Stimulated activated memory B cell treated with anti-CD40 and anti-IgM and Interleukin-4, amounts not matched to agents 10 μg/mL and 1 μg/mL and 100 μg/mL, for 72 hours (primary cell): Measurements from ENCODE around the gene BTBD8.

Experiments
- ATAC-seq: fragments of 150-1000 bp; cut with Tn5 transposase; 2 replicates; pipeline ENCODE4 v1.10.0; 2021
- H3K27ac Mint-ChIP-seq: one replicate; pipeline ENCODE4 v1.8.0; 2022; ENCODE audit warnings: mild to moderate bottlenecking, mixed read lengths
- H3K27me3 Mint-ChIP-seq: one replicate; pipeline ENCODE4 v1.8.0; 2022; ENCODE audit warnings: mixed read lengths
- H3K36me3 Mint-ChIP-seq: one replicate; pipeline ENCODE4 v1.8.0; 2022; ENCODE audit warnings: mixed read lengths
- H3K4me1 Mint-ChIP-seq: one replicate; pipeline ENCODE4 v1.8.0; 2022; ENCODE audit warnings: mixed read lengths
- H3K4me3 Mint-ChIP-seq: one replicate; pipeline ENCODE4 v1.8.0; 2022; ENCODE audit warnings: mild to moderate bottlenecking, moderate library complexity, mixed read lengths
- H3K9me3 Mint-ChIP-seq: one replicate; pipeline ENCODE4 v1.8.0; 2022; ENCODE audit warnings: mixed read lengths

BTBD8 gene

GRCh38 chr1:92203105-92203504 lies 123.0 kb downstream of the BTBD8 start:
- Mint-ChIP-seq H3K4me1 (no peaks in the 10 kb centered on the region), H3K4me3 (no peak overlapping the region), H3K36me3 (no peaks in the 10 kb centered on the region), H3K9me3 (no peaks in the 10 kb centered on the region), H3K27me3 (no peaks in the 10 kb centered on the region), H3K27ac (no peak overlapping the region)
- ATAC-seq = no peak

- Mint-ChIP-seq H3K27me3 (peaks cover 13% of the 10 kb centered on the region), H3K27ac (no peak overlapping the region), H3K4me1 (no peaks in the 10 kb centered on the region), H3K9me3 (no peaks in the 10 kb centered on the region), H3K36me3 (no peaks in the 10 kb centered on the region), H3K4me3 (no peak overlapping the region)
- no peak for ATAC-seq
Observed at GRCh38 chr1:92210701-92211100, 130.6 kb downstream of the BTBD8 start.

- Mint-ChIP-seq H3K27me3 (peaks cover 17% of the 10 kb centered on the region), H3K4me1 (no peaks in the 10 kb centered on the region), H3K36me3 (no peaks in the 10 kb centered on the region), H3K9me3 (no peaks in the 10 kb centered on the region), H3K27ac (no peak overlapping the region), H3K4me3 (no peak overlapping the region)
- ATAC-seq = no peak
Observed at GRCh38 chr1:92211166-92211565, 131.0 kb downstream of the BTBD8 start.

GRCh38 chr1:92217721-92218120 lies 137.6 kb downstream of the BTBD8 start, which contains the start of gene C1orf146:
C1orf146 (plus strand) TSS chr1:92217915; CDS start chr1:92231421, 13,506 bp downstream.
- ATAC-seq = no peak
- Mint-ChIP-seq H3K4me3 (no peak within 1 kb of the TSS), H3K27me3 (peaks cover 19% of the 10 kb centered on the region), H3K9me3 (no peaks in the 10 kb centered on the region), H3K27ac (no peak within 1 kb of the TSS), H3K36me3 (no peaks in the 10 kb centered on the region), H3K4me1 (no peaks in the 10 kb centered on the region)

GRCh38 chr1:92218559-92218958 lies 138.4 kb downstream of the BTBD8 start:
- H3K4me3 Mint-ChIP-seq = no peak overlapping the region
- no peaks in the 10 kb centered on the region for H3K36me3 Mint-ChIP-seq
- H3K9me3 Mint-ChIP-seq = no peaks in the 10 kb centered on the region
- peak; percentile 31 for ATAC-seq
- peaks cover 19% of the 10 kb centered on the region for H3K27me3 Mint-ChIP-seq
- H3K27ac Mint-ChIP-seq = no peak overlapping the region
- no peaks in the 10 kb centered on the region for H3K4me1 Mint-ChIP-seq

GRCh38 chr1:92219028-92219427 lies 138.9 kb downstream of the BTBD8 start:
- Mint-ChIP-seq H3K9me3 (no peaks in the 10 kb centered on the region), H3K36me3 (no peaks in the 10 kb centered on the region), H3K4me3 (no peak overlapping the region), H3K27me3 (peaks cover 16% of the 10 kb centered on the region), H3K4me1 (no peaks in the 10 kb centered on the region), H3K27ac (no peak overlapping the region)
- ATAC-seq = no peak

GRCh38 chr1:92228401-92228800 lies 148.3 kb downstream of the BTBD8 start:
- Mint-ChIP-seq H3K27ac (no peak overlapping the region), H3K4me3 (no peak overlapping the region), H3K36me3 (no peaks in the 10 kb centered on the region), H3K9me3 (no peaks in the 10 kb centered on the region), H3K27me3 (peaks cover 11% of the 10 kb centered on the region), H3K4me1 (no peaks in the 10 kb centered on the region)
- ATAC-seq = no peak

- peaks cover 3% of the 10 kb centered on the region for H3K9me3 Mint-ChIP-seq
- H3K36me3 Mint-ChIP-seq = no peaks in the 10 kb centered on the region
- peaks cover 11% of the 10 kb centered on the region for H3K27me3 Mint-ChIP-seq
- ATAC-seq = no peak
- no peak overlapping the region for H3K4me3 Mint-ChIP-seq
- no peak overlapping the region for H3K27ac Mint-ChIP-seq
- no peaks in the 10 kb centered on the region for H3K4me1 Mint-ChIP-seq
Observed at GRCh38 chr1:92230736-92231135, 150.6 kb downstream of the BTBD8 start.
